Hepatic stellate cell (primary cell): ENCODE measurements around the gene NBL1.

Experiments used
- DNase-seq: peaks from one replicate; pipeline ENCODE4 v3.0.0; 2011; ENCODE audit warnings: low spot score

NBL1 gene

DNA sequence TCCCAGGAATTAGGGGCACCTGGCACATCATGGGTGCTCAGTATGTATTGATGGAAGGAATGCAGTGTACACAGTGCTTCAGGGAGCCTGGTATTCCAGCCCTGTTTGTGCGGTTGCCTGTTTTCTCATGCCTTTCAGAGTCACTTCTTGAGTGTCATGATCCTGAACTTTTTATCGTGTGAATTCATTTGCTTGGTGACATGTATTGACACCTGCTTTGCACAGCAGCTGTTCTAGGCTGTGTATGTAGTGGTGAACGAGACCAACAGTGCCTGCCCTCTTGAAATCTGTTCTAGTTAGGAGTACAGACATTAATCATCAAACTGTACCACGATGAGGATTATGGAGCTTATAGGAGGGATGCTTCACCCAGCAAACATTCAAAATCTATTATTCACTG is 26.7 kb downstream of the NBL1 start:
- no peak for DNase-seq

DNA sequence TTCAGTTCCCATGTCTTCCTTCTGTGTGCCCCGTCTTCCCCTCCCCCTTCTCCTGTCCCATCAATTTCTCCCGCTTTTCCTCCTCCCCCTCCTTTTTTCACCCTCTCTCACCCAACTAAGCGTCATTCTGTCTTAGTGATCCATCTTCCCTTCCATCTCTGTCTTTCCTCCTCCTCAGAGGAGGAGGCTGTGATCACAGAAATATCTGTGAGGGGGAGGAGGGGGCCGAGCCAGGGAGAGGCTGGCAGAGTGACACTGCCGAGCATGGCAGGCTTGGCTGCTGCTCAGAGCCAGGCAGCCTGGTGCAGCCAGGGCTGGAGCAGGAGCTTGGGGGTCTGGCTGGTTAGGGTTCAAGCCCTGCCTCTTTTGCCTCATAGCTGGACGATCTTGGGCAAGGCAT is 28.1 kb downstream of the NBL1 start:
- DNase-seq, result no peak

DNA sequence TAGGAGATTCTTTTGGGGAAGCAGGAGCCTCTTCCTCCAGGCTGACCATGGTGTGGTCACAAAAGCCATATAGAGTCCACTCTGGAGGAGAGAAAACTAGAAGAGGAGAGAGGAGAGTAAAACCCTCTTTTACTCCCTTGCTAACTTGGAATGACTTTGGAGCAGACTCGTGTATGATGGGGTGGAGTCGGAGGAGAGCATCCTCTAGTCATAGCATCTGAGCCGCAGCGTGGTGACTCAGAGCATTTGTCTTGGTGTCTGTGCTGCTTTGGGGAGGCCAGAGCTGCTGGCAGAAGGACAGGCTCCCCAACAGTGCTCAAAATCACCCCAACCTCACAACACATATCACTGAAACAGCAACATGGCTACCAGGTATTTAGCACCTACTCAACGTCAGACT is 31.7 kb downstream of the NBL1 start:
- DNase-seq, result no peak

DNA sequence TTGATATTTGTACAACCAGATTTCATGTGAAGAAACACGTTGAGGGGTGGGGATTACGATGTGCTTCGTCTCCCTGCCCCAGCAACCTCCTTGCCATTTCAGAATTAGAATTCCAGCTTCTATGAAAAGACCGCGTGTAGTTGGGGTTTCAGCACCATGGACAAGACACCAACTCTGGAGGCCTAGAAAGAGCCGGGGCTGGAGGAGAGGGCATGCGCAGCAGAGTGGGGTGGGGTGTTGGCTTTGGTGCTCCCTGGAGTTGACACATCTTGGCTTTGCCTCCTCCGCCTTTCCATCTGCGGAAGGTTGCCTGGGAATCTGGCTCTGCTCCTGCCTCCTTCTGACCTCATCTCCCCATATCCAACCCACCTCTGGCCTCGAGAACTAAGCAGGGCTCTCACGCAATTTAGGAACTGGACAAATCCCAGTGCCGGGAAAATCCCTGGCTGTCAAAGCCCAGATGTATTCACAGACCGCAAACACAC is 32.4 kb downstream of the NBL1 start:
- peak; percentile 88 for DNase-seq

DNA sequence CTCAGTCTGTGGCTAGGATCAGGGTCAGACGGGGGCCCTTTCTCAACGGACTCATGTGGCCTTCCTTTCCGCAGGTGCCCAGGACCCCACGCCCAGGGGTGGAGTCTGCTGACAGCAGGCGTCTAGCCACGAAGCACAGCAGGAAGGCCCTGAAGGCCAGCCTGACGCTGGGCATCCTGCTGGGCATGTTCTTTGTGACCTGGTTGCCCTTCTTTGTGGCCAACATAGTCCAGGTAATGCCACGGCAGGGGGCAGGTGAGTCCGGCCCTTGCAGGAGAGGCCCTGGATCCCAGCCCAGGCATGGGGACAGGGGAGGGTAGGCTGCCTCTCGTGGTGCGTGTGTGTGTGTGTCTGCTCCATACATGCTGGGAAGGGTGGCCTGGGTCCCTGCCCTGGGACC is 34.4 kb downstream of the NBL1 start:
- DNase-seq, result no peak

DNA sequence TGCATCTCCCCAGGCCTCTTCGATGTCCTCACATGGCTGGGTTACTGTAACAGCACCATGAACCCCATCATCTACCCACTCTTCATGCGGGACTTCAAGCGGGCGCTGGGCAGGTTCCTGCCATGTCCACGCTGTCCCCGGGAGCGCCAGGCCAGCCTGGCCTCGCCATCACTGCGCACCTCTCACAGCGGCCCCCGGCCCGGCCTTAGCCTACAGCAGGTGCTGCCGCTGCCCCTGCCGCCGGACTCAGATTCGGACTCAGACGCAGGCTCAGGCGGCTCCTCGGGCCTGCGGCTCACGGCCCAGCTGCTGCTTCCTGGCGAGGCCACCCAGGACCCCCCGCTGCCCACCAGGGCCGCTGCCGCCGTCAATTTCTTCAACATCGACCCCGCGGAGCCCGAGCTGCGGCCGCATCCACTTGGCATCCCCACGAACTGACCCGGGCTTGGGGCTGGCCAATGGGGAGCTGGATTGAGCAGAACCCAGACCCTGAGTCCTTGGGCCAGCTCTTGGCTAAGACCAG is 34.9 kb downstream of the NBL1 start:
- no peak for DNase-seq

DNA sequence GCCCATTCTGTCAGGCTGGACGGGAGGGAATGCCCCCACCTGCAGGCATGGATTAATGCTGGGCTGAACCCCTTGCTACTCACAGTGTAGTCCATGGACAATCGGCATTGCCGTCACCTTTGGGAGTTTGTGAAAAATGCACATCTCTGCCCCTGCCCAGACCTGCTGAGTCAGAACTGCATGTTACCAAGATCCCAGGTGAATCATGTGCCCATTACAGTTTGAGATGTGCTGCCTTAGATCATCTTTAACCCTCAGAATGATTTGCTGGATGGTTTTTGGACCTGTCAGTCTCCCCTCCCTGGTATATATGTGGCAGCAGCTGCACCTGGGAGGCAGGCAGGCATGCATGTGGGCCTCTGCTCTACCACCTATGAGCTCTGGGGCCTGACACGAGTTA is 35.6 kb downstream of the NBL1 start:
- DNase-seq, result no peak

DNA sequence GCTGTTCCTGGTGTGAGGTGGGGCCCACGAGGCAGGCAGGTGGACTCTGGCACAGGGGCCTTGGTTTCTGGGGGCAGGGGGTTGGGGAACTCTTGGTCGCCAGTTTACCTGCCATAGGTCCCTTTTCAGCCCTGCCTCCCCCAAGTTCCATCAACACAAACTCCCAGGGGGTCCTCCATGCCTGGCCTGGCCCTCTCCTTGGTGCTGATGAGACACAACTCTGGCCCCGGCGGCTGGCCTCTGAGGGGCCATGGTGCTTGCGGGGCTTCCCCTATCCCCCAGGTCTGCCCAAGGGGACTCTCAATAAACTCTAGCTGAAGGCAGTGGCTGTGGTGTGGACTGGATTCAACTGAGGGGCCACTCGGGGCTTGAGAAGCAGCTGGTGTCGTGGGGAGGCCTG is 36.5 kb downstream of the NBL1 start:
- no peak for DNase-seq

DNA sequence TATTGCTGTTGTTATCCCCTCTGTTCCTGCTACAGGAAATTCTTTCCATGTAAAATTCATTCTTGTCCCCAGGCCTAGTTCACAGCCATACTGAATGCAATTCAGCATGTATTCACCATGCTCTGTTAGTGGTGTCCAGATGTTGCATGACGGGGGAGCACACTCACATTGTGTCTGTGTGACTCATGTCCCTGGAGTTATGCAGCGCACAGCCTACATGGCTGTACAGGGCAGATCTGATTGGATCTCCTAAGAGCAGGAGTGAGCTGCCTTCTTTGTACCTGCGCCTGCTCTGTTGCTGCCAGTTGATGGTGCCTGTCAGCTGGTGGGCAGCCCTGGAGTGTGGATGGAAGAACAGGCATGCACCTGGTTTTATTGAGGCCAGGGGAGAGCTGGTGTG is 38.1 kb downstream of the NBL1 start:
- peak; percentile 85 for DNase-seq

DNA sequence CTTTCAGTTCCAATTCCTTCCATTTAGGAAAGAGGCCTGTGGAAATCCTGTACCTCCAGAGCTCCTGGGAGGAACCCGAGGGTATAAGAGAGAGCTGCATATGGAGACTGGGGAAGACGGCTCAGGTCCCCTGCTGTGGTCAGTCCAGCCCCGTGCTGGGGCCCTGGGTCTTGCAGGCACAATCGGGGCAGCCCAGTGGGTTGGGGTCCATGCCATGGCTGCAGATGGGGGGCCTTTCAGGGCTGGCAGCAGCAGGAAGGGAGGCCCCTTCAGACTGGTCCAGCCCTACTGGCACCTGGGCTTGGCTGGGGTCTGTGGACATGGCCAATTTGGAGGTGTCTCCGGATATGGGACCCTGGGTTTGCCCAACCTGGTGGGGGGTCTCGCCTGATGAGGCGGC is 38.8 kb downstream of the NBL1 start:
- DNase-seq, result no peak

DNA sequence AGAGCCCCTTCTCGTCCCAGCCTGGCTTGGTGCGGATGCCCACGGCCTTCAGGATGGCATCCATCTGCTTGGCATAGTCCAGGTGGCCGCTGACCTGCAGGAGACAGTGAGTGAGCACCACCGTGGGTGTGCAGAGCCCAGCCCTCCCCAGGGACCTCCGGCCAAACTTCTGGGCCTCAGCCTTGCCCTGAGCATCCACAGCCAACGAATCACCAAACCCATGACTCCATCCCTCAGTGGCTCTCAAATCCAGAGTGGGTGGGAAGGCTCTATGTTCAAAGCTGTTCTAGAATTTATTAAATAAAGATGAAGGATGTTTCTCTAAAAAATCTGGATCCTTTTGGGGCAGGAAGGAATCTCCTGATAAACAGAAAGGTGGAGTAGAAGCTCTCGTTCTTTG is 39.2 kb downstream of the NBL1 start:
- no peak for DNase-seq

DNA sequence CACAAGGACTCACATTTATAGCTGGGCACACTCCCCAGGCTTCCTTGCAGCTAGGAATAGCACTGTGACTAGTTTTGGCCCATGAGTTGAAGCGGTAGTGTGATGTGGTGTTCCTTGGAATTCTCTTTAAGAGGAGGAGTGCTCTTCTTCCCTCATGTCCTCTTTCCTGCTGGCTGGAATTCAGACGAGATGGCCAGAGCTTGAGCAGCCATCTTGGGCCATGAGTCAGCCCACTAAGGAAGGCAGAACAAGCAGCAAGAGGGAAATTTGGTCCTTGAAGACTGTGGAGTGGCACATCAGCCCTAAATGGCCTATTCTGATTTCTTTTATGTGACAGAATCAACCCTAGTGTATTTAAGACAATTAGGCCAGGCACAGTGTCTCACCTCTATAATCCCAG is 40.6 kb downstream of the NBL1 start:
- no peak for DNase-seq

DNA sequence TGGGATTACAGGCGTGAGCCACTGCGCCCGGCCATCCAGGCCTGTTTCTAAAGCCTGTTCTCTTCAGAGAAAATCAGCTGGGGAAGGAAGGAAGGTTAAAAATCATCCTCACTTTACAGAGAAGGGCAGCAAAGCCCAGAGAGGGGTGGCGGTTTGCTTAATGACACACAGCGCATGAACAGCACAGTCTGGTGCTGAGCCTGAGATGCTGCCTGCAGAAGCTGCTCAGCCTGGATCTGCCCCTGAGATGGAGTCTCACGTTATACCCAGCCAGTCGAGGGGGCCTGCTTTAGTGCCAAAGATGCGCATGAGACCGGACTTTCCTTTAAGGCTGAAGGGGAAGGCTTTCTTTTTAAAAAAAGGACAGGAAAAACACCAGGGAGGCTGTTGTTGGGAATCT is 41.9 kb downstream of the NBL1 start:
- DNase-seq, result no peak

DNA sequence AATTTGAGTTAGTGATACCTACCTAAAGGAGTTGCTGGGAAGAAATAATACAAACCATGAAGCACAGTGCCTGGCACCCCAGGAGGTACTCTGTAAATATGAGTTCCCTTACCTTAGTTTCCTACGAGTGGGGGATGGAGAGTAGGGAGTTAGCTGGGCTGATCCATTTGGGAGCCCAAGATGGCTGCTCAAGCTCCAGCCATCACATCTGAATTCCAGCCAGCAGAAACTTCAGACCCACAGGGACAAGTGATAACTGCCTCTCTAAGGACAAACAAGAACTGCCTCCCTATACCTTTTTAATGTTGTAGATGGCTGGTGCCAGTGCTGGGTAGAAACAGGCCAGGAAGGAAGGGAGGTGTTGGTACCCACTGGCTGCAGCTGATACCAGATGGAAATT is 43.3 kb downstream of the NBL1 start:
- DNase-seq, result no peak

DNA sequence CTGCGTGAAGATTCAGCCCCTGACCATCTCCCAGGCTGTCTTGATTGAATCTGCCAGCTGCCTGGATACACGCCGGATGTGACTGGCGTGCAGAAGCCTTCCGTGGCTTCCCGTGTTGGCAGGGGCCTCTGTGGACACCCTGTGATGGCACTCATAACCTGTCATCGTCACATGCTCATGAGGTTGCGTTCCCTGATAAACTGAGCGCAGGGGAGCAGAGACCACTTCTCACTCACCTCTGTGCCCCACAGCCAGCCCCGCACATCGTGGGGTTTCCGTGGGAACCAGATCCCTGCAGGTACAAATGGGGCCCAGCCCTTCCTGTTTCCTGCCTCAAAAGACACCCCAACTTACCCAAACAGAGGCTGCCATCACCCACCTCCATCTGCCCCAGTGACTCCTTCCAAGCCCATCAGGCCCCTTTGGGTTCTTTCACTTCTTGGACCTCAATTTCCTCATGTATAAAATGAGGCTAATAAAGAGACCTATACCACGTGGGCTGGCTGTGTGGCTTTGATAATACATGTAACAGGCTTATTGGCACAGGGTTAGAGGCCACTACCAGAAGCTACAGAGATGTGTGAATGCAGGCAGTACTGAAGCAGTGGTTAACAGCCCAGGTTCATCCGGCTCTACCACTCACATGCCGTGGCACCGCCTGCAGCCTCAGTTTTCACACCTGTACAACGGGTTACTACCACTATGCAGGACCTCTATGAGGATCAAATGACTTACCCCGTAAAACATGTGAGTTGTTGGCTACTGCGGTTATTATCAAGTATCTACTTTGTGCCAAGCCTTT is 44.1 kb downstream of the NBL1 start:
- DNase-seq, result no peak

DNA sequence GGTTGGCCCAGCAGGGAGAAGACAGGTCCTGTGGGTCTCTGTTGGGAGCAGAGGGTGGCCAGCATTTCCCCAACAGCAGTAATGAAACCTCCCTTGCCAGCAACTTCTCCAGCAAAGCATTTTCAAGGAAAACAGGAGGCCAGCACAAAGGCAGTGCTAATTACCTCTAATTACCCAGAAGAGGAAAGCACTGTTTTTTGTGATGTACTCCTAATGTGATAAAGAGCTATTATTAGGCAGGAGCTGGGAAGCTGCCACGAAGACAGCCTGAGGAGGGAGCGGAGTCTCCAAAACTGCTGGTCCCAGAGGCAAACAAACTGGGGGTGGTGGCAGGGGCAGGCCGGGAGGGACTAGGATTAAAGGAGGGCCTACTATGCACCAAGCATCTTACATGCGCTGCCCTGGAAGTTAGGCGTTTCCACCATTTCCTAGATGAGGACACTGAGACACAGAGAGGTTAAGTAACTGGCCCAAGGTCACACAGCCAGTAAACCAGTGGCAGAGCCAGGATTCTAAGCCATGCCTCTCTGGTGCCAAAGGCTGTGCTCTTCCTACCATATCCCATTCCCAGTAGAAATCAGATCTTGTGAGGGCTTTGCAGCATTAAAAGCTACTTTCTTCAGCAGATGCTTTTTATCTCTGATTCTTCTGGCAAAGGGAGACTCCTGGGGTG is 45.1 kb downstream of the NBL1 start:
- DNase-seq, result no peak

DNA sequence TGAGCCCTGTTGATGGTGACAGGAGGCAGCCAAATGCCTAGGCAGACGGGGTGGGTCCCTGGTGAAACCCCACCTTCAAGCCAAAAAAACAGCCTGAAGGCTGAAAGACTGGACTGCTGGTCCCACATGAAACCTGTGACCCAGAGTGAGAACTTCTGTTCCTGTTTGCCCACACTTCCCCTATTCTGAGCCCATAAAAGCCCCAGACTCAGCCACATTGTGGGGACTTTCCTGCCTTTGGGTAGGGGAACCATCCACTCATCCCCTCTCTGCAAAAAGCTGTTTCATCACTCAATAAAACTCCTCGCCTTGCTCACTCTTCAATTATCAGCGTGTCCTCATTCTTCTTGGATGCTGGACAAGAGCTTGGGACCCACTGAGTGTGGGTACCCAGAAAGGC is 45.7 kb downstream of the NBL1 start:
- DNase-seq, result no peak

DNA sequence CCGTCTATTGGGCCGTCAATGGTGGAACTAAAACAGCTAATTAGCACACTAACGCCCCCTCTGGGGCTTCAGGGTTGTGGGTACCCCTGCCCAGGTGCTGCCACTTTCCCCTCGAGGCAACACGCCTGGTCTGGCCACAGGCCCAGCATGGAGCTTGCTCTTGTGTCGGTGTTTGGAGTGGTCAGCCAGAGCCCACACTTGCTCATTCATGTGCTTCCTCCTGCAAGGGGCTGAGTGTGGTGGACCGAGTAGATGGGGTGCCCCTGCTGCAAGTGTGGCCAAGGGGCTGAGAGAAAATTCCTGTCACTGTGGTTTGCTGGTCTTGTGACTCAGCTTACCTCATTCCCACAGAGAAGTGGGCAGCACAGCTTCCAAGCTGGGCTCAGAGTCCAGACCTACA is 46.2 kb downstream of the NBL1 start:
- no peak for DNase-seq

DNA sequence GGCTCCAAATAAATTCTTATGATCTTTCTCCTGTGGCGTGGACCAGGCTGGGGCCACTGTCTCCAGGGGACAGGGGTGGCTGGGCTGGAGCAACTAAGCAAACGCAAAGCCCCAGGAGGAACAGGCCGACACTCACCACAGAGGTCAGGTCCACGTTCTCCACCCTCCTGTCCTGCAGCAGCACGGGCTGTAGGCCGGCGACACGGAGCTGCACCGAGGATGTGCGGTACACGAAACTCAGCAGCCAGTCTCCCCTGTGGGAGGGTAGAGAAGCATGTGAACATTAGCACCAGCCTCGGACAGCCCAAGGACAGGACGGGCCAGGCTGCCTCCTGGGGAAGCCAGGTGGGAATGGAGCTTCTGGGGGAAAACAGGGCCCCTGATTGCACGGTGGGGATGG is 50.2 kb downstream of the NBL1 start:
- no peak for DNase-seq

DNA sequence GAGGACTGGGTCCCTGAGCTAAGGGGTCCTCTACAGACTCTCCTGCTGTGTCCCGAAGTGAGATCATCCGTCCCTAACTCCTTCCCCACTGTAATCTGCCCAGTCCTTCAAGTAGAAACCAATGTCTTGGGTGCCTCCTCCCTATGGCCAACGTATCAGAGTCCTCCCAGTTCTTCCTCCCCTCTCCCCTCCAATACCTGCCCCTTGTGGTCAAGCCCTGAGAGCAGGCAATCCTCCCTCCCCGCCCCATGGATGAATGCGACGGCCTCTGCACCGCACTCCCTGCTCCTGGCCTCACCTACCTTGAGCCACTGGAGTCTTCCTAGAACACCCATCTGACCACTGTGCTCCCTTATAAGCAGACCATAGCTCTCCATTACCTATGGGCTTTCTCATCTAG is 51.7 kb downstream of the NBL1 start:
- DNase-seq, result no peak

DNA sequence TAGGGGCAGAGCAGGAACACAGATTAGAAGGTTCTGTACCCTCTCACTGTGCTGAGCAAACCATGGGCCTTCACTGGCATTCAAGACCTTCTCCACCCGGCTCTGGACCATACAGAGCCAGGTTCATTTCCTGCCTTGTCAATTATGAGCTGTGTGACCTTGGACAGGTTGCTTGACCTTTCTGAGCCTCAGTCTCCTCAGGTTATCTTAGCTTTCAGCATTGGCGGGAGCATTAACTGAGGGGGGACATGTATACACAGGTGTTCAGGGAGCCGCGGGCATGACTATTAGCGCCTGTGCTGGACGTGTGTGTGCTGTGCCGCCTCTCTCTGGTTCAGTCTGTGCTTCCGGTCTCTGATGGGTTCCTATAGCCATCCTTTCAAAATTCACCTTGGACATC is 52.7 kb downstream of the NBL1 start:
- no peak for DNase-seq

DNA sequence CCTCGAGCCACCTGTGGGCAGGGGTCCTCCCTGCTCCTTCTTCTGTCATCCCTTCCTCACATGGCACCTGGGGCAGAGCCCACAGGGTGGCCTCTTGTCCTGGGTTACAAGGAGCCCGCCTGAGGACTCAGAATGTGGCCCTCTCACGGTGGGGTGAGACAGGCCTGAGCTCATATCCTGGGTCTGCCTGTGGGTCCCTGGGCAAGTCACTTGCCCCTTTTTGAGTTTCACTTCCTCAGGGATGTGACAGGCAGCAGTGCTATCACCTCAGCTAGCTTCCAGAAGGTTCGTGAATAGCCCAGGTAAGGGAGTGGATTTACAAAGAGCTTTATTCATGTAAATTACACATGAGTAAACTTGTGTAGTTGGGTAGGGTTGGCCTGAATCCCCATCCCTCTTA is 54.1 kb downstream of the NBL1 start:
- no peak for DNase-seq

DNA sequence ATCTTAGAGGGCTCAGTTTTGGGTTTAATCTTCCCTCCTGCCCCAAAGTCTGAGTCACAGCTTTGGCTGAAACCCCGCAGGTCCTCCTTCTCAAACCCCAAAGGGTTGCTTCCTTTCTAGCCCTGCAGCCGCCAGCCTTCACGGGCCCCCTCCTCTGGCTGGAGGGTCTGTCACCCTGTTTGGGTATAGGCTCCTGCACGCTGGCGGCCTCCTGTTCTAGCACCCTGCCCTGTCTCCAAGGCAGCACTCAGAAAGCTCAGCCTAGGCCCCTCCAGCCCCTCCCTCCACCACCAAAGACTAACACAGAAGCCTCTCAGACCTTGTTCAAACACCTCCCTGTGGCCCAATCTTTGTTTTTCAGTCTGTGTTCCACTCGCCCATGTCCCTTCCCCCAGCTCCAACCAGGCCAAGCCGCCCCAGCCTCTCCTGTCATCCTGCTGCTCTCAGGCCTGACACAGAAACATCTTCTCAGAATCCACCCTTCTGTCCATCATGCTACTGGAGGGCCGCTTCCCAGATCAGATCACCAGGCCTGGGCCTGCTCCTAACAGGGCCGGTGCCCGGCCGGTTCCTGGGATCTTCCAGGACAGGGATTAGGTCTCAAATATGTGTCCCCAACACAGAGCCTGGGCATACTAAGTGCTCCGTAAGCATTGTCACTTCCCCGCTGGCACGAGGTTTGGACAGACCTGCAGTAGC is 56.1 kb downstream of the NBL1 start:
- DNase-seq, result no peak
